Measurements from ENCODE around the gene FBLN2.

Gene FBLN2

DNA sequence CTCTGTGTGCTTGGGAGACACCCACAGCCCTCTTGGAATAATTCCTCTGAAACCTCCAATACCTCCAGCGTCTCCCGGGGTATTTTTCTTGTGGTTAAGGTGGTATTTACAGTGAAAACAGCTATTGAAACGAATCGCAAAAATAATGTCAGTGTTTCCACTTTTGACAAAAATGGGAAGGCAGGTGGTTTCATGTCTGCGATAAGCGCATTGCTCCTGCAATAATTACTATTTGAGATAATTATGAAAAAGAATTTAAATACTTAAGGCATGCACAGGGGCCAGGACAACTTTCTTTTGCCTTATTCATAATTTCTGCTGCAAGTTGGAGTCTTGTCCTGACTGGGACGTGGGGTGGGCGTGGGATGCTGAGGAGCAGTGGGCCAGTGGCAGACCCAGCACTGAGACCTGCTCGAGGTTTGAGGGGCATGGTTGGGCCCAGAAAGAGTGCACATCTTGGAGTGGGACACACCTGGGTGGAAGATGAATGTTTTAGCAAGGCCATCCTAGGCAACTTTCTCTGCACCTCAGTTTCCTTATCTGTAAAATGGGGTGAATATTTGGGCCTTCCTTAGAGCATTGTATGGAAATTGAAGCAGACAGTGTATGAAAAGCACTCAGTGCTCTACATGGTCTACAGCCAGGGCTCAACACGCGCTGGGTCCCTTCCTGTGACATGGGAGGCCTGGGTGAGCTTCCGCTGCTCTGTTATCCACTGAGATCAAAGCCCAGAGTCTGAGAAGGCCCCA, 110.5 kb downstream of the FBLN2 start:
- no peak for DNase-seq (ENCODE audit: low spot score in 2 of 2)
- peaks cover 7% of the 10 kb centered on the region for H3K4me1 Mint-ChIP-seq
- no peak for ATAC-seq (ENCODE audit: low read depth)
- H3K27ac Mint-ChIP-seq = no peak overlapping the region
- H3K4me3 Mint-ChIP-seq = no peak overlapping the region
- H3K36me3 Mint-ChIP-seq = no peaks in the 10 kb centered on the region
- peaks cover 21% of the 10 kb centered on the region for H3K27me3 Mint-ChIP-seq
- no peaks in the 10 kb centered on the region for H3K9me3 Mint-ChIP-seq

DNA sequence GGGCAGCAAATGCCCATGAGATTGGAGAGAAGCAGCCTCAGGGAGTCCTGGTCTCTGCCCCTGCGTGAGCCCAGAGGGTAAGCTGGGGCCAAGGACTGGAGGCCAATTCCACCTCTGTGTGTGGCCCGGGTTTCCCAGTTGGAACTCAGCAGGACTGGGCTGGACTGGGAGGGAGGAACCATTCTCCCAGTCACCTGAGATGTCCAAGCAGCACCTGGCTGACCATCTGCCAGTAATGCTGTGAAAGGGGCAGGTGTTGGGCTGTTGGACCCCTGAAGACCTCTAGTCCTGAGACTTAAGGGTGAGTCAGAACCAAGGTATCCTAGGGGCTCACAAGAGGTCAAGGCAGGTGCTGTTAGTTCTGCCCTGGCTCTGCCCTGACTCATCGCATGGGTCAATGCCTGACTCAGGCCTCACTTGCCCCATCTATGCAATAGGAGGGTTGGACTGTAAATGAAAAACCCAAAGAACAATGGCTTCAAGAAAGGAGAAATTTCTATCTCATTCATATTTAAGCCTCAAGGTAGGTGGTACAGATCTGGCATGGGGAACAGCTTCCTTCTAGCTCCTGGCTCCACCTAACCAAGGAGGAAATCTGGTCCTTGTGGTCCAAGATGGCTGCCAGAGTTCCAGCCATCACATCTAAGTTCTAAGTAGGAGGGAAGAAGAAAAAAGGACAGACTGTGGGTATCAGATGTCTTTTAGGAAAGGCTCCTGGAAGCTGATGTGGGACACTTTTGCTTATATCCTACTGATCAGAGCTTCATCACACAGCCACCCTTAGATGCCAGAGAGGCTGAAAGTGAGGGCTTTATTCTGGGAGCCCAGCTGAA, 111.3 kb downstream of the FBLN2 start:
- ATAC-seq (ENCODE audit: low read depth) (no peak), DNase-seq (ENCODE audit: low spot score in 2 of 2) (no peak)
- Mint-ChIP-seq H3K27me3 (peaks cover 21% of the 10 kb centered on the region), H3K9me3 (no peaks in the 10 kb centered on the region), H3K4me3 (no peak overlapping the region), H3K27ac (no peak overlapping the region), H3K4me1 (peaks cover 7% of the 10 kb centered on the region), H3K36me3 (no peaks in the 10 kb centered on the region)

DNA sequence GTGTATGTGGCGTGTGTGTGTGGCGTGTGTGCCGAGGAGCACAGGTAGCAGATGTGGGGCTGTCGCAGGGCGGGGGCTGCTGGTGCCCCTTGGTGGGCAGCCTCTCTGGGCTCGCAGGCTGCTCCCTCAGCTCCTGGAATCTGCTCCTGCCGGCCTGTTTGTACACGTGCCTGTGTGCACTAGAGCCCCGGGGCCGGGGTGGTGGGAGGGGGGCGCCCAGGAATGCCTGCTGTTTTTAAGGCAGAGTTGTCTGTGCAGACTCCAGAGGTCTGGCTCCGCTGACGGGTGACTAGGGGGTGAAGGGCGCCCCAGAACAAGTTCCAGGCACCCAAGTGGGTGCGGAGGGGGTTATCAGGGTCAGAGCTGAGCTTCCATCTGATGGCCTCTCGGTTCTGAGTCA, 112.2 kb downstream of the FBLN2 start:
- Mint-ChIP-seq H3K9me3 (no peaks in the 10 kb centered on the region), H3K4me3 (no peak overlapping the region), H3K4me1 (peaks cover 5% of the 10 kb centered on the region), H3K27me3 (peaks cover 17% of the 10 kb centered on the region), H3K36me3 (no peaks in the 10 kb centered on the region), H3K27ac (no peak overlapping the region)
- DNase-seq (ENCODE audit: low spot score in 2 of 2) (no peak), ATAC-seq (ENCODE audit: low read depth) (no peak)

DNA sequence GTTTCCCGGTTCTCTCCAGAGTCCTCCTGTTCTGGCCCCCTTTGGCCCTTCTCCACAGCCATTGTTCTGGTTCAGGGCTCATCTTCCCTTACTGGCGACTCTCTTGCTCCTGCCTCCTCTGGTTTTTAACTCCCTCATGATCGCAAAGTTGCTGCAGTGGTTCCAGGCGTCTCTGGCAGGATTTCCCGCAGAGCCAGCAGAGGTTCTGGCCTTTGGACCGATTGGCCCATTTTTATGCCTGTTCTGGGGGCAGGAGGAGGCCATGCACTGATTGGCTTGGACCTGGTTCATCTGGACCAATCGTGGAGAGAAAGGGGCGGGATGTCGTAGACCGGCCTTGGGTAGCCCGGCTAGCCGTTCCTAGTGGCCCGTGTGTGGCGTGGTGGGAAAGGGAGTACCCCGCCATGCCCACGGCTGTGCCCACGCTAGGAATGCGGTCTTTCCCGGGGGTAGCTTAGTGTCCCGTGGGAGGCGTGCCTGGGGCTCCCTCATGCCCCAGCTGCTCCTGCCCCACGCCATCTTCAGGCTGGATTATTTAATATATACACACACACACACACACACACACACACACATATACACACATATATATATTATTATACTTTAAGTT, 113.4 kb downstream of the FBLN2 start:
- no peak for DNase-seq (ENCODE audit: low spot score in 2 of 2)
- no peak overlapping the region for H3K4me3 Mint-ChIP-seq
- peaks cover 5% of the 10 kb centered on the region for H3K4me1 Mint-ChIP-seq
- H3K27ac Mint-ChIP-seq = no peak overlapping the region
- H3K36me3 Mint-ChIP-seq = no peaks in the 10 kb centered on the region
- no peak for ATAC-seq (ENCODE audit: low read depth)
- peaks cover 13% of the 10 kb centered on the region for H3K27me3 Mint-ChIP-seq
- no peaks in the 10 kb centered on the region for H3K9me3 Mint-ChIP-seq

DNA sequence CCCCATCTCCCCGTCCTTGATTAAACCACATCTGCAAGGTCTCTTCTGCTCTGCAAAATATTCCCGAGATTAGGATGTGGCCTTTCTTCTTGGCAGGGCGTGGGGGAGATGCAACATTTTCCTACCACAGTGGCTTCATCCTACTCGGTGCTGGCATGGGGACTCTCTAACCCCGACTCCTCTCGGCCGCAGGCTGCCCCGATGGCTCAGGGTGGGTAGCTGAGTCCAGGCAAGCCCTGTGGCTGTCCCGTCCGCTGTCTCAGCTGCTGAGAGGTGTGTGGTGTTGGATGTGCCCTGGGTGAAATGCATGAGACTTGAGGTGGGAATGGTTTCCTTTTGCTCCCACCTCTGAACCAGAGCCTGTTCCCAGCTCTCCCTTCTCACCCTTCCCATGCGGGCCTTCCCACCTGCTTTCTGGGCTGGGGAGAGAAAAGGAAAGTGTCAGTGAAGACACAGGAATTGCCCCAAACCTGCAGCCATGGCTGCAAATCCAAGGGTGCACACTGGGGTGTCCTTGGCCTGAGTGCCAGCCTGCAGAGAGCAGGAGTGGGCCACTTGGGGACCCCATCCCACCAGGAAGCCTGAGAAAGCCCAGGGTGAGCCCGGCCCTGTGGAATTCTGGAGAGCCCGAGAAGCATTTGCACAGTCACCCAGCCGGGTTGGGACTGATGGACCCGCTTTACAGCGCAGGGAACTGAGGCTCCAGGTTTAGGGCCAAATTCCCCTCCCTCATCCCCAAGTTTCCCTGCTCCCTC, 115.0 kb downstream of the FBLN2 start:
- ATAC-seq (ENCODE audit: low read depth) (no peak), DNase-seq (ENCODE audit: low spot score in 2 of 2) (no peak)
- Mint-ChIP-seq H3K36me3 (no peaks in the 10 kb centered on the region), H3K4me1 (no peaks in the 10 kb centered on the region), H3K9me3 (no peaks in the 10 kb centered on the region), H3K4me3 (no peak overlapping the region), H3K27ac (no peak overlapping the region), H3K27me3 (peaks cover 9% of the 10 kb centered on the region)

DNA sequence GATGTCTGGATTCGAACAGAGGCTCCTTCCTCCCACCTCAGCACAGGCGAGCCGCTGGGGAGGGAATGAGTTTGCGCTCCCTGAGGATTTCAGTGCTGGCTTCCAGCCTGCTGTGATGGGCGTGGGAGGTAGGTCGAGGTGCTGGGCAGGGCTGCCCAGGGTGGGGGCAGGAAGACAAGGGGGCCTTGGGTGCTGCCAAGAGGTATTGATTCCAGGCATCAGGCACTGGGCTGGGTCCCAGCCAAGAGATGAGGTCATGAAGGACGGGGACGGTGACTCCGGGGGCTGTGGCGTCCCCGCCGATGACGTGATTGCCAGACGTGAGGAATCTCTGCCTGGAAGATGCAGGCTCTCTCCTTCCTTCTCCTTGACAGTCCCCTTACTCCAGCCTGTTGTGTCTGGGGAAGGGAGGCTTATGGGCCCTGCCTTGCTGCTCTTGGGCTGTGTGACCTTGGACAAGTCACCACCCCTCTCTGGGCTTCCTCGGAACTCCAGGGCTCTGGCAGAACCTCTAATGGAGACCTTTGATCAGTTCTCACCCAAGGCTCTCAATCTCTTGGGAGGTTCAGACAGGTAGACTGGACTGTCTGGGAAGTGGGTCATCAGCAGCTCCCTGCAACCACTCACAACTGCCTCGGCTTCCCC, 116.8 kb downstream of the FBLN2 start:
- Mint-ChIP-seq H3K4me3 (no peak overlapping the region), H3K4me1 (no peaks in the 10 kb centered on the region), H3K9me3 (no peaks in the 10 kb centered on the region), H3K36me3 (no peaks in the 10 kb centered on the region), H3K27me3 (peaks cover 14% of the 10 kb centered on the region), H3K27ac (no peak overlapping the region)
- DNase-seq (ENCODE audit: low spot score in 2 of 2) (no peak), ATAC-seq (ENCODE audit: low read depth) (no peak)

DNA sequence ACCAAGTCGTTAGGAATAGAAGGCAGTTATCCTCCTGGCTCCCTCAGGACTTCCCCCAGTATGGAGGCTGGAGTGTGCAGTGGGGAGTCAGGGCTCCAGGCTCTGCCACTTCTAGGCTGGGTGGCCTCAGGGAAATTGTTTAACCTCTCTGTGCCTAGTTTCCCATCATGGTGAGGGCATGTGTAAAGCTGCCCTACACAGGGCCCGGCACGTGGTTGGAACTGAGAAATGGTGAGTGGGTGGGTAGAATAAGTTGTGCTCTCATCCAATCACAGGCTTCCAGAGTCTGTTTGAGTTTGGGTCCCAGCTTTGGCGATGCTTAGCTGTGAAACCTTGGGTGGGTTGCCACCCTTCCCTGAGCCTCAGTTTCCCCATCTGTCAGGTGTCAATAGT, 117.3 kb downstream of the FBLN2 start:
- ATAC-seq (ENCODE audit: low read depth) (no peak), DNase-seq (ENCODE audit: low spot score in 2 of 2) (no peak)
- H3K36me3 Mint-ChIP-seq = no peaks in the 10 kb centered on the region
- H3K27me3 Mint-ChIP-seq = peaks cover 14% of the 10 kb centered on the region
- H3K27ac Mint-ChIP-seq = no peak overlapping the region
- H3K9me3 Mint-ChIP-seq = no peaks in the 10 kb centered on the region
- H3K4me1 Mint-ChIP-seq = no peaks in the 10 kb centered on the region
- H3K4me3 Mint-ChIP-seq = no peak overlapping the region

DNA sequence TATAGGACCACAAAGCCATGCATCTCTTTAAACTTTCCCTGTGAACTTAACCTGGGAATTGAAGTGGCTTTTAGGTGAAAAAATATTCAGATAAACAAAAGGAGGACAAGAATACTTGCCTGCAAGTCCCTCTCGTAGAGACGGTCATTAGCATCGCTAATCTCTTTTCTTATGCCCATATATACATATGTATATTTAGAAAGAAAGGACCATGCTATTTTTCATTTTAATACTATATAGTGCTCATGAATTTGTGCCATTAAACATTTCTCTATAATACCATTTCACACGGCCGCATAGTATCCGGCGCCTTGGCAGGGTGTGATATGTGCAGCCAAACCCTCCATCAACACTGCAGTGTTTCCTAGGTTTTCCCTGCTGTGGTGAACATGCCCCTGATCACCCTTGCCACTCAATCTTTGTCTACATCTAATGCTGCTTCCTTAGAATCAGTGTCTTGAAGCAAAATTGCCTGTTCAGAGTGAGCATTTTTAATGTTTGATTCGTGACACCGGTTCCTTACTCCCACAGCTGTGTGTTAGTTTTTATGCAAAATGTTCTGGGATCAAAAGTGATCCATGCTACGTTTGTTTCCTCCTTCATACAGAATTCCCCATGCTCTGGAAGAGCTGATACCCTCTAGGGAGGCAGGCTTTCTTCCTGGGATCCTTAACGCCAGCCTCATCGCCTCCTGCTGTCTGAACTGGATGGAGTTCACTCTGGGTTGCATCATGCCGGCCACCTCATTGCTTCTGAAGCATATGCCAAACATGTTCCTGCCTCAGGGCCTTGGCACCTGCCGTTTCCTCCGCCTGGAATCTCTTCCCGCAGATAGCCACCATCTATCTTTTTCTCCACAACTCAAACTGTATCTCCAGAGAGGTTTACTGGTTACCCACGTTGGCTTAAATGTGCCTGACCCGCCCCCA, 118.1 kb downstream of the FBLN2 start:
- no peak overlapping the region for H3K4me3 Mint-ChIP-seq
- no peaks in the 10 kb centered on the region for H3K36me3 Mint-ChIP-seq
- ATAC-seq (ENCODE audit: low read depth) (no peak), DNase-seq (ENCODE audit: low spot score in 2 of 2) (no peak)
- no peak overlapping the region for H3K27ac Mint-ChIP-seq
- H3K4me1 Mint-ChIP-seq = no peaks in the 10 kb centered on the region
- no peaks in the 10 kb centered on the region for H3K9me3 Mint-ChIP-seq
- peaks cover 14% of the 10 kb centered on the region for H3K27me3 Mint-ChIP-seq

DNA sequence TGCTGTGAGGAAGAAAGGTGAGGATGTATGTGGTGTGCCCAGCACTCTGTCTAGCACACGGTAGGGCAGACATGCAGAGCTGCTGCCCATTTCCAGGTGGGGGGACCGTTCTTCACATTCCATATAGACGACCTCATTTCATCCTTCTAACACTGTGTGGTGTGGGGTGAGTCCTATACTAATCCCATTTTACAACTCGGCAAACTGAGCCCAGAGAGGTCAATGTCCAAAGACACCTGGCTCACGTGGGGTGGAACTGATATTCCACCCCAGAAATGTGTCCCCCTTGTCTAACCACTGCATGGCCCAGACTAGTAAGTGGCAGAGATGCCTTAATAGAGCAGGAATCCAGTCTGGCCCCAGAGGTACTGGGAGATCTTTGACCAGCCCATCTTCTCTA, 119.2 kb downstream of the FBLN2 start:
- no peak for DNase-seq (ENCODE audit: low spot score in 2 of 2)
- no peaks in the 10 kb centered on the region for H3K4me1 Mint-ChIP-seq
- H3K27me3 Mint-ChIP-seq = peaks cover 14% of the 10 kb centered on the region
- H3K36me3 Mint-ChIP-seq = no peaks in the 10 kb centered on the region
- no peaks in the 10 kb centered on the region for H3K9me3 Mint-ChIP-seq
- H3K27ac Mint-ChIP-seq = no peak overlapping the region
- no peak for ATAC-seq (ENCODE audit: low read depth)
- no peak overlapping the region for H3K4me3 Mint-ChIP-seq

DNA sequence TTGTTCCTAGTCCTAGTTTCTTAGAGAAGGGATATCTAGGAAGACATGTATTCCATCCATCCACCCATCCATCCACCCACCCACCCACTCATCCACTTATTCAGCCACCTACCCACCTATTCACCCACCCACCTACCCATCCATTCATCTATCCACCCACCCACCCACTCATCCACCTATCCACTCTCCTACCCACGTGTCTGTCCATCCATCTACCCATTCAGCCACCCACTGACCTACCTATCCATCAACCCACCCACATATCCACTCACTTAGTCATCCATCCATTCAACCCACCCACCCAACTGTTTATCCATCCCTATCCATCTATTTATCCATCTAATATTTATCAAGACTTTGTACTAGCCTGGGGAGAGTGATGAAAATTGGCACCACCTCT, 120.5 kb downstream of the FBLN2 start:
- Mint-ChIP-seq H3K4me3 (no peak overlapping the region), H3K9me3 (no peaks in the 10 kb centered on the region), H3K4me1 (peaks cover 3% of the 10 kb centered on the region), H3K27ac (no peak overlapping the region), H3K27me3 (peaks cover 14% of the 10 kb centered on the region), H3K36me3 (no peaks in the 10 kb centered on the region)
- DNase-seq (ENCODE audit: low spot score in 2 of 2) = no peak
- no peak for ATAC-seq (ENCODE audit: low read depth)

DNA sequence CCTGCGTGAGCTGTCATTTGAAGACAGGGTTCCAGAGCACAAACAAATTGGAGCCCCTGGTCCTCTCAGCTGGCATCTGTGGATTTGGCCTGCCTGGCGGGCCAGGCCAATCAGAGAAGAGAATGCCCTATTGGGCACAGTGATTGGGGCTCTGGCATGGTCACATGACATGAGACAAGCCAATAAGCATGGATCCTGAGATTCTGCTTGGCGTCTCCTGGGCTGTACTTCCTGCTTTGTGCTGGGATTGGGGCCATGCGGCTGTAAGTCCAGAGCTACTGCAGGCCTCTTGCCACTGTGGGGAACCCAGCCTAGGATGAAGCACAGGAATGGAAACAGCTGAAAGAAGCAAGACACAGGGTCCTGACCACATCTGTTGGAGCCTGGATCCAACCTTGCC, 121.4 kb downstream of the FBLN2 start:
- DNase-seq (ENCODE audit: low spot score in 2 of 2) (no peak), ATAC-seq (ENCODE audit: low read depth) (no peak)
- no peak overlapping the region for H3K27ac Mint-ChIP-seq
- H3K27me3 Mint-ChIP-seq = peaks cover 14% of the 10 kb centered on the region
- H3K36me3 Mint-ChIP-seq = no peaks in the 10 kb centered on the region
- no peaks in the 10 kb centered on the region for H3K9me3 Mint-ChIP-seq
- peaks cover 3% of the 10 kb centered on the region for H3K4me1 Mint-ChIP-seq
- H3K4me3 Mint-ChIP-seq = no peak overlapping the region

DNA sequence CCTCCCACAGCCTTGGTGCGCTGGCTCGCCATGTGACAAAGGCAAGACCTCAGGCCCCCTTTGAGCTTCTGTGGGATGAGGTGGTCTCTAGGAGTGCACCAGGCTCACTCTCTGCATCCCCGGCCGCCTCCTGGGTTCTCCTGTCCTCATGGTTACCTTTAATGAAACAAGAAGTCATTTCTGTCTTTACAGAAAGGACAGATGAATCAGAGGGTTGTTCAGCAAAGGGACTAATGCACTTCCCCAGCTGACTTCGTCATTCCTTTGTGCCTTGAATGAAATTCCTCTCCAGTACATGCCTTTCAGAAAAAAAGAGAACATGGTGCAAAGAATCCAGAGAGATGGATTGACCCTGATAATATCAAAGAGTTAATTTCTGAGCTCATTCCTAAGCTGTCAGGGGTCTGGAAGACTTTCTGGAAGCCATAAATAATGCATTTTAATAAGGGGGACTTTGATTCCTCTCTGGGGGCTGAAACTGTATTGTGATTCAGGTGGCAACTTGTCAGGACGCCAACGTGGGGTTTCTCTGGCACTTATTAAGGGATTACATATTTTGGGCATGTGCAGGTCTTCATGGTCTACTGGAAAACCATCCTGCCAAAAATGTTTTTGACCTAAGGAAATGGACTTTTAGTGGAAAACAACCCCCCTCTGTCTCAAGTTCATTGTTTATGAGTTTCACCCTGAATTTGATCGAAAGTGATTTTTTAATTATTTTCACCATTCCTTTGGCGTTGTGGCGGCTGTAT, 122.7 kb downstream of the FBLN2 start:
- no peak overlapping the region for H3K27ac Mint-ChIP-seq
- ATAC-seq (ENCODE audit: low read depth) (no peak), DNase-seq (ENCODE audit: low spot score in 2 of 2) (no peak)
- H3K4me3 Mint-ChIP-seq = no peak overlapping the region
- no peaks in the 10 kb centered on the region for H3K9me3 Mint-ChIP-seq
- H3K27me3 Mint-ChIP-seq = peaks cover 14% of the 10 kb centered on the region
- H3K4me1 Mint-ChIP-seq = peaks cover 3% of the 10 kb centered on the region
- no peaks in the 10 kb centered on the region for H3K36me3 Mint-ChIP-seq
